Common myeloid progenitor, CD34-positive (primary cell): ENCODE measurements around the gene SIRPB1.
"Not testable (repeated sequence)": the region's sequence is repeated elsewhere in the genome, so short reads cannot be mapped to it uniquely, and the experiment has no call there.

Experiments used
- CTCF ChIA-PET: fragments of 350-600 bp; sonication (Branson Sonifier 250); formaldehyde crosslinking; loops from one replicate; lab custom pipeline; 2021; ENCODE audit warnings: antibody characterized with exemption; lab: Charles Lee
- POLR2A ChIA-PET: fragments of 350-600 bp; sonication (Branson Sonifier 250); formaldehyde crosslinking; loops from one replicate; lab custom pipeline; 2021; ENCODE audit warnings: antibody characterized with exemption; lab: Charles Lee
- DNase-seq, 3 donors: peaks; one replicate each; pipeline versions ENCODE4 v3.0.0 to v3.0.0-alpha.2; 2013
- H3K27ac ChIP-seq, 2 experiments: 1 replicate in 1 of 2; 2 replicates in 1 of 2; pipeline ENCODE4 v1.7.0; 2013; ENCODE audit warnings: inconsistent platforms in 2 of 2, low read length in 2 of 2, mild to moderate bottlenecking in 2 of 2, low read depth in 1 of 2, moderate library complexity in 1 of 2; ENCODE audit not compliant: severe bottlenecking in 2 of 2, insufficient read depth in 1 of 2, poor library complexity in 1 of 2
- H3K27me3 ChIP-seq, 5 experiments: replicated peaks in 2 of 5; 1 replicate in 3 of 5; 2 replicates in 2 of 5; pipeline versions ENCODE4 v1.6.1 to v1.7.0; 2013; ENCODE audit warnings: low read length in 4 of 5, mild to moderate bottlenecking in 2 of 5, moderate library complexity in 2 of 5, inconsistent platforms in 1 of 5; ENCODE audit not compliant: insufficient read depth in 5 of 5, control insufficient read depth in 4 of 5
- H3K36me3 ChIP-seq, 4 experiments: 1 replicate in 2 of 4; 2 replicates in 2 of 4; pipeline versions ENCODE4 v1.6.1 to v1.7.0; 2013; ENCODE audit warnings: low read length in 3 of 4, control low read depth in 1 of 4, mild to moderate bottlenecking in 1 of 4; ENCODE audit not compliant: control insufficient read depth in 4 of 4, insufficient read depth in 4 of 4
- H3K4me1 ChIP-seq, 4 experiments: 1 replicate in 3 of 4; 2 replicates in 1 of 4; pipeline versions ENCODE4 v1.6.1 to v1.7.1; 2013; ENCODE audit warnings: low read length in 3 of 4, mild to moderate bottlenecking in 3 of 4, control low read depth in 1 of 4, inconsistent platforms in 1 of 4, moderate library complexity in 1 of 4; ENCODE audit not compliant: control insufficient read depth in 4 of 4, insufficient read depth in 4 of 4; ENCODE audit errors: control extremely low read depth in 1 of 4
- H3K4me3 ChIP-seq, 7 experiments: 1 replicate in 4 of 7; 2 replicates in 3 of 7; pipeline versions ENCODE4 v1.5.1 to v1.7.0; 2013; ENCODE audit warnings: mild to moderate bottlenecking in 7 of 7, low read length in 6 of 7, moderate library complexity in 6 of 7, inconsistent platforms in 2 of 7, low read depth in 2 of 7, control low read depth in 1 of 7; ENCODE audit not compliant: insufficient read depth in 4 of 7, control insufficient read depth in 1 of 7; ENCODE audit errors: extremely low read depth in 1 of 7
- H3K9me3 ChIP-seq, 5 experiments: 1 replicate in 4 of 5; 2 replicates in 1 of 5; pipeline versions ENCODE4 v1.6.1 to v1.7.1; 2013; ENCODE audit warnings: low read length in 4 of 5, mild to moderate bottlenecking in 2 of 5, inconsistent platforms in 1 of 5, low read depth in 1 of 5, moderate library complexity in 1 of 5; ENCODE audit not compliant: control insufficient read depth in 4 of 5, insufficient read depth in 2 of 5; ENCODE audit errors: control extremely low read depth in 1 of 5
- WGBS: methylation state at CpG from one replicate; pipeline ENCODE4 v1.1.5; 2013; ENCODE audit not compliant: insufficient coverage; 5-methylcytosine and 5-hydroxymethylcytosine counted together

Gene SIRPB1

GRCh38 chr20:1652104-1652503 lies 32.3 kb upstream of the SIRPB1 start:
- H3K9me3 ChIP-seq = peaks cover 0 to 5% (median 0%) of the 10 kb centered on the region in 5 experiments
- H3K4me3 ChIP-seq = no peak overlapping the region
- WGBS = no CpG with 5 or more reads among the region's 1 CpG
- ChIA-PET POLR2A (no interaction called here), CTCF (no interaction called here)
- no peak for DNase-seq
- peaks cover 0 to 12% (median 2%) of the 10 kb centered on the region in 5 experiments for H3K27me3 ChIP-seq
- no peaks in the 10 kb centered on the region for H3K36me3 ChIP-seq
- no peak overlapping the region for H3K27ac ChIP-seq
- H3K4me1 ChIP-seq = peaks cover 0 to 22% (median 6%) of the 10 kb centered on the region in 4 experiments

GRCh38 chr20:1651268-1652058 lies 31.7 kb upstream of the SIRPB1 start:
- no peak overlapping the region for H3K27ac ChIP-seq
- no peak overlapping the region for H3K4me3 ChIP-seq
- peaks cover 0 to 5% (median 0%) of the 10 kb centered on the region in 5 experiments for H3K9me3 ChIP-seq
- peaks cover 0 to 22% (median 6%) of the 10 kb centered on the region in 4 experiments for H3K4me1 ChIP-seq
- H3K36me3 ChIP-seq = no peaks in the 10 kb centered on the region
- peaks cover 0 to 15% (median 3%) of the 10 kb centered on the region in 5 experiments for H3K27me3 ChIP-seq
- DNase-seq = no peak
- ChIA-PET CTCF (no interaction called here), POLR2A (interaction anchor here (0.6 kb wide), 1 partner anchor 326 kb away, joined by 3 read pairs; no protein-coding TSS in a partner anchor)
- WGBS = 100% methylated on average over 2 of the region's 3 CpGs

GRCh38 chr20:1648101-1648500 lies 28.3 kb upstream of the SIRPB1 start:
- POLR2A ChIA-PET = no interaction called here
- WGBS = 86% methylated on average over 1 of the region's 5 CpGs
- CTCF ChIA-PET = no interaction called here
- Histone ChIP-seq H3K27ac (no peak overlapping the region), H3K9me3 (peaks cover 0 to 5% (median 0%) of the 10 kb centered on the region in 5 experiments), H3K4me3 (no peak overlapping the region), H3K36me3 (no peaks in the 10 kb centered on the region), H3K27me3 (peaks cover 0 to 44% (median 6%) of the 10 kb centered on the region in 5 experiments), H3K4me1 (peaks cover 0 to 13% (median 4%) of the 10 kb centered on the region in 4 experiments)
- no peak for DNase-seq

GRCh38 chr20:1646975-1647431 lies 27.2 kb upstream of the SIRPB1 start:
- ChIA-PET CTCF (no interaction called here), POLR2A (no interaction called here)
- H3K4me3 ChIP-seq = no peak overlapping the region
- H3K4me1 ChIP-seq = peaks cover 0 to 10% (median 4%) of the 10 kb centered on the region in 4 experiments
- peaks cover 0 to 5% (median 0%) of the 10 kb centered on the region in 5 experiments for H3K9me3 ChIP-seq
- H3K36me3 ChIP-seq = no peaks in the 10 kb centered on the region
- H3K27me3 ChIP-seq = peaks cover 0 to 55% (median 6%) of the 10 kb centered on the region in 5 experiments
- no peak overlapping the region for H3K27ac ChIP-seq
- DNase-seq = no peak
- 100% methylated on average over 2 of the region's 3 CpGs for WGBS

GRCh38 chr20:1644101-1644962 lies 24.5 kb upstream of the SIRPB1 start:
- H3K9me3 ChIP-seq = peaks cover 0 to 5% (median 0%) of the 10 kb centered on the region in 5 experiments
- no peaks in the 10 kb centered on the region for H3K4me1 ChIP-seq
- peaks cover 0 to 56% (median 6%) of the 10 kb centered on the region in 5 experiments for H3K27me3 ChIP-seq
- WGBS = 98% methylated on average over 8 of the region's 8 CpGs
- H3K36me3 ChIP-seq = no peaks in the 10 kb centered on the region
- DNase-seq = no peak
- ChIA-PET CTCF (interaction anchor here (1.3 to 1.5 kb wide), 2 partner anchors 9 to 12 kb away, joined by 3 to 5 read pairs; no protein-coding TSS in a partner anchor), POLR2A (no interaction called here)
- no peak overlapping the region for H3K4me3 ChIP-seq
- H3K27ac ChIP-seq = no peak overlapping the region

- H3K4me3 ChIP-seq, H3K4me1 ChIP-seq, CTCF ChIA-PET, H3K9me3 ChIP-seq, POLR2A ChIA-PET, H3K36me3 ChIP-seq, H3K27ac ChIP-seq, DNase-seq: not testable (repeated sequence)
- H3K27me3 ChIP-seq = peaks cover 0 to 69% (median 7%) of the 10 kb centered on the region in 5 experiments
- WGBS = no CpG with 5 or more reads among the region's 2 CpGs
Observed at GRCh38 chr20:1638643-1639042, 18.8 kb upstream of the SIRPB1 start.
